KMS-11 (cell line): Measurements from ENCODE around the gene DOCK10.

Source experiments
- H2AFZ ChIP-seq: fragments of 200-600 bp; sonication (generic); 2 replicates; pipeline ENCODE4 v1.6.1; 2016; ENCODE audit warnings: antibody characterized with exemption, mixed run types, low read depth
- H3K27ac ChIP-seq: fragments of 200-600 bp; sonication (generic); 2 replicates; pipeline ENCODE4 v1.6.1; 2016; ENCODE audit warnings: mild to moderate bottlenecking, mixed run types
- H3K27me3 ChIP-seq: fragments of 200-600 bp; sonication (generic); 2 replicates; pipeline ENCODE4 v1.6.1; 2017; ENCODE audit warnings: mild to moderate bottlenecking, low read depth, mixed run types, moderate library complexity; ENCODE audit not compliant: insufficient read depth
- H3K36me3 ChIP-seq: fragments of 200-600 bp; sonication (generic); 2 replicates; pipeline ENCODE4 v1.6.1; 2017; ENCODE audit warnings: mild to moderate bottlenecking, mixed run types; ENCODE audit not compliant: insufficient read depth
- H3K4me1 ChIP-seq: fragments of 200-600 bp; sonication (generic); 2 replicates; pipeline ENCODE4 v1.6.1; 2016; ENCODE audit warnings: mild to moderate bottlenecking, low read depth, mixed run types; ENCODE audit not compliant: poor library complexity, severe bottlenecking
- H3K4me2 ChIP-seq: fragments of 200-600 bp; sonication (generic); 2 replicates; pipeline ENCODE4 v1.7.0; 2016; ENCODE audit warnings: mild to moderate bottlenecking, mixed run types
- H3K4me3 ChIP-seq: fragments of 200-600 bp; sonication (generic); IDR thresholded peaks from 2 replicates; pipeline ENCODE4 v1.6.1; 2017; ENCODE audit warnings: low read depth, low read length, mixed read lengths; ENCODE audit not compliant: insufficient read depth
- H3K79me2 ChIP-seq: fragments of 200-600 bp; sonication (generic); 2 replicates; pipeline ENCODE4 v1.6.1; 2016; ENCODE audit warnings: low read depth, mixed run types; ENCODE audit not compliant: insufficient read depth
- H3K9ac ChIP-seq: fragments of 200-600 bp; sonication (generic); 2 replicates; pipeline ENCODE4 v1.6.1; 2016; ENCODE audit warnings: mild to moderate bottlenecking, mixed run types
- H4K20me1 ChIP-seq: fragments of 200-600 bp; sonication (generic); 2 replicates; pipeline ENCODE4 v1.6.1; 2016; ENCODE audit warnings: mild to moderate bottlenecking, mixed run types; ENCODE audit not compliant: insufficient read depth
- TF ChIP-seq, protein P1 (sequence below): fragments of 200-600 bp; sonication (generic); conservative IDR thresholded peaks from 2 replicates; pipeline ENCODE4 v1.6.1; 2017; ENCODE audit warnings: low read depth, mild to moderate bottlenecking, antibody characterized with exemption, low read length, moderate library complexity, mixed read lengths

The DOCK10 gene

DNA sequence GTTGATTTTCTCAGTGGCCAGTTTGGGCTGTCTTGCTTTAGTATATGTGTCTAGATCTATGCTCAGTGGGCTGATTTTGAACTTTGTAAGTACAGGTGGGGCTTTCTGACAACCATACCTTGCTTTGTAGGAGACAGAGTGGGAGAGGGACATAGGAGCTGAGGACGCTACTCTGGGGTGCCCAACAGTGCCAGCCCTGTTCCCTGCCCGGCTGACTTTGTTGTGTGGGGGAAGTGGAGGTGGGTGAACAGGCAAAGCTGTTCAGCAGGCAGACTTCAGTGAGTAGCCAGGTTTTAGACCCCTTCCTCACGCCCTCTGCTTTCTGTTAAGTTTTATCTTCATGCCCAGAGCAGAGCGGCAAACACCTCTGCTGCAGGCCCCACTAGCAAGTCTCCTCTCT lies 44.2 kb upstream of the DOCK10 start:
- TF ChIP-seq, protein P1, sequence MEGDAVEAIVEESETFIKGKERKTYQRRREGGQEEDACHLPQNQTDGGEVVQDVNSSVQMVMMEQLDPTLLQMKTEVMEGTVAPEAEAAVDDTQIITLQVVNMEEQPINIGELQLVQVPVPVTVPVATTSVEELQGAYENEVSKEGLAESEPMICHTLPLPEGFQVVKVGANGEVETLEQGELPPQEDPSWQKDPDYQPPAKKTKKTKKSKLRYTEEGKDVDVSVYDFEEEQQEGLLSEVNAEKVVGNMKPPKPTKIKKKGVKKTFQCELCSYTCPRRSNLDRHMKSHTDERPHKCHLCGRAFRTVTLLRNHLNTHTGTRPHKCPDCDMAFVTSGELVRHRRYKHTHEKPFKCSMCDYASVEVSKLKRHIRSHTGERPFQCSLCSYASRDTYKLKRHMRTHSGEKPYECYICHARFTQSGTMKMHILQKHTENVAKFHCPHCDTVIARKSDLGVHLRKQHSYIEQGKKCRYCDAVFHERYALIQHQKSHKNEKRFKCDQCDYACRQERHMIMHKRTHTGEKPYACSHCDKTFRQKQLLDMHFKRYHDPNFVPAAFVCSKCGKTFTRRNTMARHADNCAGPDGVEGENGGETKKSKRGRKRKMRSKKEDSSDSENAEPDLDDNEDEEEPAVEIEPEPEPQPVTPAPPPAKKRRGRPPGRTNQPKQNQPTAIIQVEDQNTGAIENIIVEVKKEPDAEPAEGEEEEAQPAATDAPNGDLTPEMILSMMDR: no peak
- no peak overlapping the region for H2AFZ ChIP-seq
- H3K4me3 ChIP-seq: no peak overlapping the region
- no peaks in the 10 kb centered on the region for H3K79me2 ChIP-seq
- H3K4me2 ChIP-seq: no peak overlapping the region
- no peak overlapping the region for H3K9ac ChIP-seq
- no peaks in the 10 kb centered on the region for H4K20me1 ChIP-seq
- no peak overlapping the region for H3K27ac ChIP-seq
- H3K4me1 ChIP-seq: no peaks in the 10 kb centered on the region
- no peaks in the 10 kb centered on the region for H3K27me3 ChIP-seq
- H3K36me3 ChIP-seq: no peaks in the 10 kb centered on the region

DNA sequence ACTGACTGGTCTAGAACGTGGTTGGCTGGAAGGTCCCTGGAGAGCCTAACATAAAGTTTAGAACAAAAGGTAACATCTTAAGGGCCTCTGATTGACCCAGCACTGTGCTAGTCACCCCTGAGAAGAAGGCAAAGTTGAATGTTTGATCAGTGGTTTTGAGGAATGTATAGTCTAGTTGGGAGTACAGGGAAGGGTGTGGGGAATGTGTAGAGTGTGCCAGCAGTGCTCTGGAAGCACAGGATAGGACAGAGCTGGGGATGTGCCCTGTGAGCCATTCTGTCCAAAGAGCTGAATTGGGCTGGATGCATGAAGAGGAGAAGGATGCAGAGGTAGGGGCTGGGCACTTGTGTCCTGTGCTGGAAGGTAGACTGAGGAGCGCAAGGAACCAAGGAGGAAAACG lies 41.0 kb upstream of the DOCK10 start:
- no peaks in the 10 kb centered on the region for H3K27me3 ChIP-seq
- no peaks in the 10 kb centered on the region for H3K36me3 ChIP-seq
- no peak overlapping the region for H3K9ac ChIP-seq
- H3K79me2 ChIP-seq: no peaks in the 10 kb centered on the region
- H3K4me3 ChIP-seq: no peak overlapping the region
- TF ChIP-seq, protein P1: no peak
- H2AFZ ChIP-seq: no peak overlapping the region
- no peaks in the 10 kb centered on the region for H3K4me1 ChIP-seq
- H4K20me1 ChIP-seq: no peaks in the 10 kb centered on the region
- H3K4me2 ChIP-seq: no peak overlapping the region
- no peak overlapping the region for H3K27ac ChIP-seq

DNA sequence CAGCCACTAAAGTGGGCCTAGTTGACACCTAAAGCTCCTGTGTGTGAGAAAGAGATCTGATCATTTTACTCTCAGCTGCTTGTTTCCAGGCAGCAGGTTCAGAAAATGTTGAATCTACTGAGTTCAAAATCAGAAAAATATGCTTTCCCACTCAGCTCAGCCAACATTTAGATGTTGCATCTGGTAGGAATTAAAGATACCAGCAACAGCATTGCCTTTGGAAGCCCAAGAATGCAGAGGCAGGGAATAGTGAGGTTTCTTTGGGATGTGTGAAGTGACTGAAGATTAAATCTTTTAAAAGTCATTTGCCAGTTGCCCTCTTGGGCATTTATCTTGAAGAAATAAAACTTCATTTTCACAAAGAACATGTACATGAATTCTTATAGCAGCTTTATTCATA lies 33.9 kb upstream of the DOCK10 start:
- H3K4me2 ChIP-seq: no peak overlapping the region
- H3K79me2 ChIP-seq: no peaks in the 10 kb centered on the region
- no peaks in the 10 kb centered on the region for H3K27me3 ChIP-seq
- TF ChIP-seq, protein P1: no peak
- H3K4me3 ChIP-seq: no peak overlapping the region
- H3K4me1 ChIP-seq: no peaks in the 10 kb centered on the region
- no peaks in the 10 kb centered on the region for H4K20me1 ChIP-seq
- no peaks in the 10 kb centered on the region for H3K36me3 ChIP-seq
- H2AFZ ChIP-seq: no peak overlapping the region
- no peak overlapping the region for H3K27ac ChIP-seq
- H3K9ac ChIP-seq: no peak overlapping the region

DNA sequence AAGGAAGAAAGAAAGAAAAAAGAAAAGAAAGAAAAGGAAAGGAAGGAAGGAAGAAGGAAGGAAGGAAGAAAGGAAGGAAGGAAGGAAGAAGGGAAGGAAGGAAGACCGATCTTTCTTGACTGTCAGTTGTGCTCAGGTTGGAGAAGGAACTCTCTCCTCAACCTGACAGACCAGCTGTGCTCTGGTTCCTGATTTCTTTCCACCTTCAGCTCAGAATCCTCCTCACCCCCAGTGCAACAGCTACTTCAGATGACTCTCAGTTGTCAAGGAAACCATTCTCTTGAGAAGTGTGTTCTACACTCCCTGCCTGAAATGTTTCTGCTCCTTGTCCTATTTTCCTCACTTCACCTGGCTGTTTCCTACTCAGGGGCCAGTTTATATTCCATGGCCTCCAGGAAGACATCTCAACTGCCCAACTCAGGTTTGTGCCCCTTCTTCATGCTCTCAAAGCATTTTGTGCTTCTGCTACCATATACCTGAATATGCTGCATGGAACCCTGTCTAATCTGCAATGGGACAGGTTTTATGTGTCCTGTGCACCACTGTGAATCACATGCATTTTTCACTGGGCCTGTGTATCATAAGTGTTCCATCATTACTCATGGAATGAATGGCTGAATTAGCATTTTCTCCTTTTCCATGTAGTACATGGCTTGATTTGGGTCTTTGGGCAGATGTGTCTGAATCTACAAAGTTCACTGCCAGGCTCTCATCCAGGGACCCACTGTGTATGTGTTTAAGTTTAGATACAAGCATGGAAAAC lies 32.8 kb upstream of the DOCK10 start:
- Histone ChIP-seq H4K20me1 (no peaks in the 10 kb centered on the region), H3K36me3 (no peaks in the 10 kb centered on the region), H3K9ac (no peak overlapping the region), H3K27me3 (no peaks in the 10 kb centered on the region), H3K4me2 (no peak overlapping the region), H3K79me2 (no peaks in the 10 kb centered on the region), H2AFZ (no peak overlapping the region), H3K27ac (no peak overlapping the region), H3K4me1 (no peaks in the 10 kb centered on the region), H3K4me3 (no peak overlapping the region)
- TF ChIP-seq, protein P1: no peak
